Activated naive CD4-positive, alpha-beta T cell treated with anti-CD3 and anti-CD28 coated beads for 36 hours (primary cell): ENCODE measurements around the gene MOK. TPM values are rescaled to one million over a fixed set of nuclear protein-coding genes. Genes with fewer than 3 reads are reported as not detected.
"Not testable (repeated sequence)": the region's sequence is repeated elsewhere in the genome, so short reads cannot be mapped to it uniquely, and the experiment has no call there.

Source experiments
- CTCF ChIA-PET: fragments of 350-600 bp; sonication (Branson Sonifier 250); formaldehyde crosslinking; loops from one replicate; lab custom pipeline; 2021; ENCODE audit warnings: antibody characterized with exemption; lab: Charles Lee
- DNase-seq: peaks from one replicate; pipeline ENCODE4 v3.0.0-alpha.2; 2020
- H3K27ac Mint-ChIP-seq: one replicate; pipeline ENCODE4 v1.8.0; 2021; ENCODE audit warnings: mild to moderate bottlenecking, mixed read lengths
- H3K27me3 Mint-ChIP-seq: one replicate; pipeline ENCODE4 v1.8.0; 2021; ENCODE audit warnings: low read depth, mixed read lengths
- H3K36me3 Mint-ChIP-seq: one replicate; pipeline ENCODE4 v1.8.0; 2021; ENCODE audit warnings: low read depth, mixed read lengths
- H3K4me1 Mint-ChIP-seq: one replicate; pipeline ENCODE4 v1.8.0; 2021; ENCODE audit warnings: low read depth, mixed read lengths
- H3K4me3 Mint-ChIP-seq: one replicate; pipeline ENCODE4 v1.8.0; 2021; ENCODE audit warnings: mild to moderate bottlenecking, moderate library complexity, mixed read lengths
- H3K9me3 Mint-ChIP-seq: one replicate; pipeline ENCODE4 v1.8.0; 2021; ENCODE audit warnings: mixed read lengths
- intact Hi-C: fragments of 100-400 bp; cut with micrococcal nuclease; formaldehyde crosslinking; loops from one replicate; pipeline ENCODE4 v1.15.1; 2023
- total RNA-seq, 2 experiments: library from RNA; stranded (reverse); gene quantifications; one replicate each; pipeline ENCODE4 v1.2.3, GENCODE V29; 2021

MOK gene
- total RNA-seq, 2 experiments from 2014 or later, result 1.6 TPM

- intact Hi-C loops, result no loop called here
- H3K4me3 Mint-ChIP-seq, result no peak overlapping the region
- H3K27me3 Mint-ChIP-seq, result no peaks in the 10 kb centered on the region
- no peak for DNase-seq
- CTCF ChIA-PET, result no interaction called here
- no peaks in the 10 kb centered on the region for H3K4me1 Mint-ChIP-seq
- H3K9me3 Mint-ChIP-seq, result no peaks in the 10 kb centered on the region
- no peak overlapping the region for H3K27ac Mint-ChIP-seq
- H3K36me3 Mint-ChIP-seq, result no peaks in the 10 kb centered on the region
Observed at GRCh38 chr14:102251161-102251560, 53.8 kb downstream of the MOK start.

DNA sequence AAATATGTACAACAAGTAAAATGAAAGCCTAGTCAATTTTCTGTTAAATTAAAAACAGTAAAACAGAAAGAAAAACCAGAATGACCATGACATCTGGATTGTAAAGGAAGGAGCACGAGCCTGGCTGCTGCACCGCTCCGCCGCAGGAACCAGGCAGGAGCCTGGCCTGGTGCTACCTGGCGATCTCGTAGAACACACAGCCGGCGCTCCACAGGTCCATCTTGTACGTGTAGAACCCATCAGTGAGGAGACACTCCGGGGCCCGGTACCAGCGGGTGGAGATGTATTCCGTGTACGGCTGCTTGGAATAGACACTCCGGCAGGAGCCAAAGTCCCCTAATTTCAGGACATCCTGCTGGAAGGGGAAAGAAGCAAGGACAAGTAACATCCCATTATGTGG is 54.3 kb downstream of the MOK start:
- Mint-ChIP-seq H3K36me3 (no peaks in the 10 kb centered on the region), H3K4me3 (no peak overlapping the region), H3K9me3 (no peaks in the 10 kb centered on the region), H3K4me1 (no peaks in the 10 kb centered on the region), H3K27ac (no peak overlapping the region), H3K27me3 (no peaks in the 10 kb centered on the region)
- CTCF ChIA-PET, result no interaction called here
- intact Hi-C loops, result no loop called here
- DNase-seq, result no peak

- H3K9me3 Mint-ChIP-seq, result no peaks in the 10 kb centered on the region
- no peaks in the 10 kb centered on the region for H3K36me3 Mint-ChIP-seq
- H3K27me3 Mint-ChIP-seq, result no peaks in the 10 kb centered on the region
- no peak for DNase-seq
- no peak overlapping the region for H3K4me3 Mint-ChIP-seq
- intact Hi-C loops, result no loop called here
- no peak overlapping the region for H3K27ac Mint-ChIP-seq
- CTCF ChIA-PET, result no interaction called here
- no peaks in the 10 kb centered on the region for H3K4me1 Mint-ChIP-seq
Observed at GRCh38 chr14:102249981-102250380, 55.0 kb downstream of the MOK start.

DNA sequence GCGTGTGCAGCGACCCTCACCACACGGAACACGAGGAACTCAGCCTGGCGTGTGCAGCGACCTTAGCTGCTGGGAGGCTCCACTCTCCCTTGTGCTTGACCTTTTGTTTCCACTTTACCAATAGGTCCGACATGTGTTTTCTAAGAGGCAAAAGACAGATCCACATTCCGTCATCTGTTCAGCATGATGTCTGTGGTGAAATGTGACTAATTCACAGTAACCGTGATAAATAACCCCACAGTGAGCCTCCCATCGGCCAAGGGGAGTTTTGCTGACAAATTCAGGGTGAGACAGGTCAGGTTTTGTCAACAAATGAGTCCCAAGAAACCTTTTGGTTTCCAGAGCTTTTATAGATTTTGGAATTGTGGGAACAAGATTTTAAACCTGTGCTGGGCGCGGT is 55.9 kb downstream of the MOK start:
- no peaks in the 10 kb centered on the region for H3K36me3 Mint-ChIP-seq
- no peak overlapping the region for H3K4me3 Mint-ChIP-seq
- intact Hi-C loops, result no loop called here
- no peaks in the 10 kb centered on the region for H3K4me1 Mint-ChIP-seq
- CTCF ChIA-PET, result no interaction called here
- no peak overlapping the region for H3K27ac Mint-ChIP-seq
- no peak for DNase-seq
- no peaks in the 10 kb centered on the region for H3K9me3 Mint-ChIP-seq
- H3K27me3 Mint-ChIP-seq, result no peaks in the 10 kb centered on the region

- intact Hi-C loops, result no loop called here
- H3K4me3 Mint-ChIP-seq, result no peak overlapping the region
- DNase-seq, result no peak
- H3K4me1 Mint-ChIP-seq, result no peaks in the 10 kb centered on the region
- no peaks in the 10 kb centered on the region for H3K9me3 Mint-ChIP-seq
- CTCF ChIA-PET, result interaction anchor here (0.5 kb wide), 1 partner anchor 109 kb away, joined by 4 read pairs; no protein-coding TSS in a partner anchor
- H3K27me3 Mint-ChIP-seq, result no peaks in the 10 kb centered on the region
- H3K36me3 Mint-ChIP-seq, result no peaks in the 10 kb centered on the region
- H3K27ac Mint-ChIP-seq, result no peak overlapping the region
Observed at GRCh38 chr14:102248121-102248520, 56.8 kb downstream of the MOK start.

DNA sequence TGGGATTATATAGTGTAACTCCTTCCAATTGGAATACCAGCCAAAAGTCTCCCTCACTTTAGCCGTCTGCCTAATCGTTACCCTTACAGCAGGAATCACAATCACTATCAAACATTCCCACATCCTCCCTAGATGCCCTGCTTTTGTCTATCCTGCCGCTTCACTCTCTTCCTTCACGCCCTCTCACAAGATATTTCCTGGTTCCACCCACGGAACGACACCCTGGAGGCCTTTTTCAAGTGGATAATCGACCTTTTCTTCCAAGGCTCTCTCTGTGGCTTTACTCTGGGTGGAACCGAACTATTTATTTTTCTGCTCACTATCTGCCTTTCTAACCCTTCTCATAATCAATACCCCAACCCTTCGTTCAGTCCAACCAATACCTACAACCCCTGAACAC is 58.9 kb downstream of the MOK start:
- Mint-ChIP-seq H3K36me3 (no peaks in the 10 kb centered on the region), H3K27ac (no peak overlapping the region), H3K27me3 (no peaks in the 10 kb centered on the region), H3K4me1 (no peaks in the 10 kb centered on the region), H3K9me3 (no peaks in the 10 kb centered on the region), H3K4me3 (no peak overlapping the region)
- CTCF ChIA-PET, result no interaction called here
- DNase-seq, result no peak
- intact Hi-C loops, result no loop called here

GRCh38 chr14:102243795-102244194 is 61.2 kb downstream of the MOK start:
- H3K4me1 Mint-ChIP-seq, H3K36me3 Mint-ChIP-seq, CTCF ChIA-PET, H3K4me3 Mint-ChIP-seq, DNase-seq, intact Hi-C loops, H3K27me3 Mint-ChIP-seq, H3K9me3 Mint-ChIP-seq, H3K27ac Mint-ChIP-seq: not testable (repeated sequence)

DNA sequence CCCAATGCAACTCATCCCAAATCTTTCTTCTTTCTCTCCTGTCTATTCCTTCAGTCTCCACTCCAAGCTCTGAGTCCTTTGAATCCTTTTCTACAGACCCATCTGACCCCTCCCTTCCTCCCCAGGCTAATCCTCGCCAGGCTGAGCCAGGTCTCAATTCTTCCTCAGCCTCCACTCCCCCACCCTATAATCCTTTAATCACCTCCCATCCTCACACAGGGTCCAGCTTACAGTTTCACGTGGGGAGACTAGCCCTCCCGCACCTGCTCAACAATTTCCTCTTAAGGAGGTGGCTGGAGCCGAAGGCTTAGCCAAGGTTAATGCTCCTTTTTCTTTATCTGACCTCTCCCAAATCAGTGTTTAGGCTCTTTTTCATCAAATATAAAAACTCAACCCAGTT is 63.8 kb downstream of the MOK start:
- Mint-ChIP-seq H3K4me3 (no peak overlapping the region), H3K4me1 (no peaks in the 10 kb centered on the region), H3K36me3 (no peaks in the 10 kb centered on the region), H3K27ac (no peak overlapping the region), H3K27me3 (no peaks in the 10 kb centered on the region), H3K9me3 (no peaks in the 10 kb centered on the region)
- intact Hi-C loops, result no loop called here
- no peak for DNase-seq
- CTCF ChIA-PET, result no interaction called here

DNA sequence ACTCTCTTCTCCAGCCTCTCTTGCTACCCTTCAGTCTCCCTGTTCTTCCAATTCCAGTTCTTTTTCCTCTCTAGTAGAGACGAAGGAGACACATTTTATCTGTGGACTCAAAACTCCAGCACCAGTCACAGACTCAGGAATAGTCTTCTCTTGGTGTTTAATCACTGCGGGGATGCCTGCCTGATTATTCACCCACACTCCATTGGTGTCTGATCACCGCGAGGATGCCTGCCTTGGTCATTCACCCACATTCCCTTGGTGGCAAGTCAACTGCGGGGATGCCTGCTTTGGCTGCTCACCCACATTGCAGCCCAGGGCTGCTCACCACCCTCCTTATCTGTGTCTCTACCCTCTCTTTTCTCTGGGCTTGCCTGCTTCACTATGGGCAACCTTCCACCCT is 64.5 kb downstream of the MOK start:
- H3K36me3 Mint-ChIP-seq, intact Hi-C loops, H3K27ac Mint-ChIP-seq, H3K4me3 Mint-ChIP-seq, H3K4me1 Mint-ChIP-seq, H3K9me3 Mint-ChIP-seq, DNase-seq, H3K27me3 Mint-ChIP-seq: not testable (repeated sequence)
- CTCF ChIA-PET, result interaction anchor here (0.7 kb wide), 1 partner anchor 121 kb away, joined by 6 read pairs; no protein-coding TSS in a partner anchor

DNA sequence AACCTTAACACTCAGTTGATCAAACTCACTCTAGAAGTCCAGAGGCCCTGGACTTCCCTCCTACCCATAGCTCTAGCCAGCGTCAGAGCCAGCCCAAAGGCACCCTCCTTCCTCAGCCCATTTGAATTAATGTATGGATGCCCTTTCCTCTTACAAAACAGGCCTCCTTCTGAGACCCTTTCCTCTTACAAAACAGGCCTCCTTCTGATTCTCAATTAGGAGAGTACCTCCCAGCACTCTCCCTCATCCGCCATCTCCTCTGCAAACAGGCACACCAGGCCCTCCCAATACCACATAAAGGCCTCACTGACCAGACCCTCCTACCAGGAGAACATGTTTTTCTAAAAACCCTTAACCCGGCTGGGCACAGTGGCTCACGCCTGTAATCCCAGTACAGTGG is 65.7 kb downstream of the MOK start:
- CTCF ChIA-PET, result interaction anchor here (0.9 kb wide), 1 partner anchor 75 kb away, joined by 3 read pairs; no protein-coding TSS in a partner anchor
- Mint-ChIP-seq H3K27ac (no peak overlapping the region), H3K4me3 (no peak overlapping the region), H3K36me3 (no peaks in the 10 kb centered on the region), H3K9me3 (no peaks in the 10 kb centered on the region), H3K4me1 (no peaks in the 10 kb centered on the region), H3K27me3 (no peaks in the 10 kb centered on the region)
- DNase-seq, result no peak
- intact Hi-C loops, result loop anchor here (5.0 kb wide), 1 partner anchor 278 kb away; no protein-coding TSS in a partner anchor

- Mint-ChIP-seq H3K27me3 (no peaks in the 10 kb centered on the region), H3K4me3 (no peak overlapping the region), H3K9me3 (no peaks in the 10 kb centered on the region), H3K4me1 (no peaks in the 10 kb centered on the region), H3K27ac (no peak overlapping the region), H3K36me3 (no peaks in the 10 kb centered on the region)
- no peak for DNase-seq
- CTCF ChIA-PET, result interaction anchor here (0.9 to 1.0 kb wide), 2 partner anchors 75 to 352 kb away, joined by 3 read pairs; no protein-coding TSS in a partner anchor
- intact Hi-C loops, result loop anchor here (5.0 kb wide), 1 partner anchor 279 kb away; no protein-coding TSS in a partner anchor
Observed at GRCh38 chr14:102238766-102239165, 66.2 kb downstream of the MOK start.

- Mint-ChIP-seq H3K27ac (no peak overlapping the region), H3K4me3 (no peak overlapping the region), H3K27me3 (no peaks in the 10 kb centered on the region), H3K9me3 (no peaks in the 10 kb centered on the region), H3K4me1 (no peaks in the 10 kb centered on the region), H3K36me3 (no peaks in the 10 kb centered on the region)
- DNase-seq, result no peak
- intact Hi-C loops, result loop anchor here (5.0 kb wide), 1 partner anchor 279 kb away; no protein-coding TSS in a partner anchor
- CTCF ChIA-PET, result interaction anchor here (1.0 kb wide), 1 partner anchor 351 kb away, joined by 3 read pairs; no protein-coding TSS in a partner anchor
Observed at GRCh38 chr14:102238131-102238530, 66.8 kb downstream of the MOK start.

DNA sequence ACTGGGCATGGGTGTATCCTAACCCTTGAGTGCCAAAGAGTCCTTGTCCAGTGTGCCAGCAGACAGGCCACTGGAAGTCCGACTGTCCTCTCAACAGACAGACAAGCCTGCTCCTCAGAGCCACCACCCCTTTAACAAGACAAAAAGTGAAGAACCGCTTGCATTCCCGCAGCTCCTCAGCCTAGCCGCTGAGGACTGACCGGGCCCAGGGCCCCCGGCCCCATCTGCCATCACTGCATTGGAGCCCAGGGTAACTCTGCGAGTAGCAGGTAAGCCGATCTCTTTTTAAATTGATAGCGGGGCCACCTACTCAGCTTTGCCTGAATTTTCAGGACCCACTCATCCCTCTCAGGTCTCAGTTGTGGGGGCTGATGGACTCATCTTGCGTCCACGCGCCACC is 68.9 kb downstream of the MOK start:
- CTCF ChIA-PET, result interaction anchor here (0.6 to 1.6 kb wide), 6 partner anchors 21 to 944 kb away, joined by 3 to 5 read pairs (median 3); no protein-coding TSS in a partner anchor
- H3K4me3 Mint-ChIP-seq, result no peak overlapping the region
- H3K9me3 Mint-ChIP-seq, result no peaks in the 10 kb centered on the region
- H3K36me3 Mint-ChIP-seq, result no peaks in the 10 kb centered on the region
- H3K27me3 Mint-ChIP-seq, result no peaks in the 10 kb centered on the region
- intact Hi-C loops, result loop anchor here (5.0 kb wide), 1 partner anchor 281 kb away; no protein-coding TSS in a partner anchor
- DNase-seq, result no peak
- no peak overlapping the region for H3K27ac Mint-ChIP-seq
- no peaks in the 10 kb centered on the region for H3K4me1 Mint-ChIP-seq
